GM19351 (cell line): ENCODE measurements around the gene ATG7.

ENCODE experiments used
- ATAC-seq: cut with Tn5 transposase; IDR thresholded peaks from one replicate; pipeline ENCODE4 v1.9.1; 2021; ENCODE audit warnings: mild to moderate bottlenecking, moderate library complexity; ENCODE audit not compliant: unreplicated experiment

ATG7 gene

GRCh38 chr3:11530153-11530721, 258.0 kb downstream of the ATG7 start:
- ATAC-seq, result no peak

- no peak for ATAC-seq
Measured at GRCh38 chr3:11532931-11533391, 260.8 kb downstream of the ATG7 start.

GRCh38 chr3:11534011-11534792, 262.0 kb downstream of the ATG7 start:
- no peak for ATAC-seq

- no peak for ATAC-seq
Measured at GRCh38 chr3:11534793-11535101, 262.6 kb downstream of the ATG7 start.

GRCh38 chr3:11535243-11535960, 263.2 kb downstream of the ATG7 start:
- no peak for ATAC-seq

- no peak for ATAC-seq
Measured at GRCh38 chr3:11536132-11536935, 264.1 kb downstream of the ATG7 start.

- ATAC-seq, result no peak
Measured at GRCh38 chr3:11536936-11537612, 264.9 kb downstream of the ATG7 start.

- no peak for ATAC-seq
Measured at GRCh38 chr3:11538581-11538980, 266.4 kb downstream of the ATG7 start.

GRCh38 chr3:11539218-11539617, 267.0 kb downstream of the ATG7 start:
- no peak for ATAC-seq

GRCh38 chr3:11539677-11540076, 267.5 kb downstream of the ATG7 start:
- no peak for ATAC-seq

- ATAC-seq, result no peak
Measured at GRCh38 chr3:11541321-11542303, 269.4 kb downstream of the ATG7 start.

- ATAC-seq, result no peak
Measured at GRCh38 chr3:11542551-11542950, 270.4 kb downstream of the ATG7 start.

GRCh38 chr3:11543141-11543947, 271.1 kb downstream of the ATG7 start:
- ATAC-seq, result no peak

- no peak for ATAC-seq
Measured at GRCh38 chr3:11543948-11544387, 271.8 kb downstream of the ATG7 start.

- no peak for ATAC-seq
Measured at GRCh38 chr3:11544412-11545181, 272.4 kb downstream of the ATG7 start.

GRCh38 chr3:11545186-11545851, 273.1 kb downstream of the ATG7 start:
- ATAC-seq, result no peak

- no peak for ATAC-seq
Measured at GRCh38 chr3:11546657-11547302, 274.6 kb downstream of the ATG7 start.
